IMR-90 (cell line): ENCODE data around the gene RBM15B. TPM values are rescaled to one million over a fixed set of nuclear protein-coding genes. Genes with fewer than 3 reads are reported as not detected.
A peak's percentile ranks its signal among the peaks of the same experiment; 100 is the strongest.

ENCODE experiments used
- ATAC-seq: fragments of 200-7000 bp; cut with Tn5 transposase; 2 replicates; pipeline ENCODE4 v1.9.1; 2020; ENCODE audit warnings: low read depth, mild to moderate bottlenecking, moderate library complexity
- BruUV-seq: library from RNA; stranded (reverse); fragments of 400-500 nt; replicated peaks from 2 replicates; lab custom pipeline; 2021; lab: Mats Ljungman, UMichigan
- CTCF ChIA-PET: fragments of 300-600 bp; formaldehyde crosslinking; extraction: SDS; loops from one replicate; lab custom pipeline; 2021; ENCODE audit warnings: antibody characterized with exemption; lab: Yijun Ruan, JAX
- POLR2A ChIA-PET: fragments of 300-600 bp; sonication (Branson Sonifier 250); formaldehyde crosslinking; loops from one replicate; lab custom pipeline; 2022; ENCODE audit warnings: antibody characterized with exemption; ENCODE audit not compliant: unreplicated experiment; lab: Charles Lee
- DNase-seq: peaks from one replicate; pipeline ENCODE4 v3.0.0; 2013
- H2AFZ ChIP-seq: replicated peaks from 2 replicates; pipeline ENCODE3; 2013; ENCODE audit warnings: low read length, mild to moderate bottlenecking; ENCODE audit not compliant: poor library complexity
- H2AK5ac ChIP-seq: 2 replicates; pipeline ENCODE4 v1.6.1; 2013; ENCODE audit warnings: low read depth, low read length, inconsistent platforms
- H2AK9ac ChIP-seq: replicated peaks from 2 replicates; pipeline ENCODE3; 2013; ENCODE audit warnings: mild to moderate bottlenecking, low read depth, low read length, moderate library complexity; ENCODE audit not compliant: poor library complexity
- H2BK120ac ChIP-seq: 2 replicates; pipeline ENCODE4 v1.6.1; 2013; ENCODE audit warnings: low read depth, low read length, inconsistent platforms
- H2BK15ac ChIP-seq: 3 replicates; pipeline ENCODE4 v1.6.1; 2013; ENCODE audit warnings: low read depth, low read length, inconsistent platforms
- H2BK20ac ChIP-seq: 2 replicates; pipeline ENCODE4 v1.6.1; 2013; ENCODE audit warnings: low read depth, mild to moderate bottlenecking, inconsistent platforms, low read length, moderate library complexity
- H2BK5ac ChIP-seq: 2 replicates; pipeline ENCODE4 v1.6.1; 2013; ENCODE audit warnings: mild to moderate bottlenecking, low read depth, low read length, inconsistent platforms; ENCODE audit not compliant: poor library complexity, severe bottlenecking
- H3K14ac ChIP-seq: replicated peaks from 2 replicates; pipeline ENCODE4 v1.6.1; 2013; ENCODE audit warnings: low read depth, low read length, inconsistent platforms
- H3K18ac ChIP-seq: 2 replicates; pipeline ENCODE4 v1.6.1; 2013; ENCODE audit warnings: low read depth, low read length, control low read depth
- H3K23ac ChIP-seq: 2 replicates; pipeline ENCODE4 v1.6.1; 2013; ENCODE audit warnings: low read depth, low read length, inconsistent platforms
- H3K27ac ChIP-seq: 2 replicates; pipeline ENCODE4 v1.5.1; 2013; ENCODE audit warnings: mild to moderate bottlenecking, control low read depth, low read length; ENCODE audit not compliant: insufficient read depth
- H3K27me3 ChIP-seq: 2 replicates; pipeline ENCODE4 v1.6.1; 2013; ENCODE audit warnings: low read length; ENCODE audit not compliant: control insufficient read depth, insufficient read depth
- H3K36me3 ChIP-seq: 2 replicates; pipeline ENCODE4 v1.6.1; 2013; ENCODE audit warnings: low read length, mixed read lengths; ENCODE audit not compliant: control insufficient read depth, insufficient read depth
- H3K4ac ChIP-seq: 2 replicates; pipeline ENCODE4 v1.6.1; 2013; ENCODE audit warnings: low read depth, low read length, inconsistent platforms
- H3K4me1 ChIP-seq: 2 replicates; pipeline ENCODE4 v1.6.1; 2013; ENCODE audit warnings: low read length, mixed read lengths; ENCODE audit not compliant: control insufficient read depth, insufficient read depth
- H3K4me2 ChIP-seq: 2 replicates; pipeline ENCODE4 v1.6.1; 2013; ENCODE audit warnings: low read depth, mild to moderate bottlenecking, control low read depth, low read length, moderate library complexity
- H3K4me3 ChIP-seq: 2 replicates; pipeline ENCODE4 v1.5.1; 2013; ENCODE audit warnings: low read depth, mild to moderate bottlenecking, control low read depth, low read length, moderate library complexity; ENCODE audit not compliant: insufficient read depth
- H3K56ac ChIP-seq: 2 replicates; pipeline ENCODE4 v1.6.1; 2013; ENCODE audit warnings: low read length, inconsistent platforms; ENCODE audit not compliant: insufficient read depth; ENCODE audit errors: extremely low read depth
- H3K79me1 ChIP-seq, 2 experiments: 2 replicates each; pipeline ENCODE4 v1.6.1; 2013; ENCODE audit warnings: low read length in 2 of 2, inconsistent platforms in 1 of 2, low read depth in 1 of 2
- H3K9ac ChIP-seq: 2 replicates; pipeline ENCODE4 v1.6.1; 2013; ENCODE audit warnings: low read depth, low read length, control low read depth
- H3K9me1 ChIP-seq: 2 replicates; pipeline ENCODE4 v1.6.1; 2013; ENCODE audit warnings: low read length, inconsistent platforms; ENCODE audit not compliant: insufficient read depth
- H3K9me3 ChIP-seq: 2 replicates; pipeline ENCODE4 v1.6.1; 2013; ENCODE audit warnings: low read length; ENCODE audit not compliant: control insufficient read depth, insufficient read depth
- H4K20me1 ChIP-seq: 2 replicates; pipeline ENCODE4 v1.6.1; 2013; ENCODE audit warnings: low read length, inconsistent platforms; ENCODE audit not compliant: insufficient read depth
- H4K5ac ChIP-seq: 2 replicates; pipeline ENCODE4 v1.6.1; 2013; ENCODE audit warnings: mild to moderate bottlenecking, low read depth, low read length, control low read depth
- H4K8ac ChIP-seq, 2 experiments: 2 replicates each; pipeline ENCODE4 v1.6.1; 2013; ENCODE audit warnings: low read depth in 2 of 2, low read length in 2 of 2, control low read depth in 1 of 2, inconsistent platforms in 1 of 2
- H4K91ac ChIP-seq: 2 replicates; pipeline ENCODE4 v1.6.1; 2013; ENCODE audit warnings: low read depth, low read length, inconsistent platforms; ENCODE audit not compliant: insufficient read depth
- MAFK ChIP-seq: IDR thresholded peaks from 2 replicates; pipeline ENCODE4 v1.6.1; 2012; ENCODE audit warnings: low read depth, low read length, improper control_type of control experiment
- POLR2A ChIP-seq: IDR thresholded peaks from 2 replicates; pipeline ENCODE4 v1.6.1; 2012; ENCODE audit warnings: mild to moderate bottlenecking, low read depth, low read length
- WGBS, 2 experiments: methylation state at CpG; one replicate each; pipeline versions ENCODE4 v1.1.5 to v1.1.7; 2013; ENCODE audit warnings: missing lambda C conversion rate in 2 of 2; ENCODE audit not compliant: insufficient read length in 1 of 2; ENCODE audit errors: extremely low coverage in 2 of 2; 5-methylcytosine and 5-hydroxymethylcytosine counted together
- dilution Hi-C: fragments of 300-500 bp; cut with HindIII; formaldehyde crosslinking; loops from one replicate; pipeline ENCODE4 v1.14.3; 2018; ENCODE audit warnings: low sequenced_read_pairs; ENCODE audit not compliant: unreplicated experiment
- in situ Hi-C: fragments of 300-500 bp; cut with MboI; formaldehyde crosslinking; loops from 3 replicates; pipeline ENCODE4 v1.14.3; 2019; ENCODE audit warnings: low sequenced_read_pairs, inconsistent platforms, mixed read lengths
- intact Hi-C: fragments of 100-400 bp; cut with micrococcal nuclease; formaldehyde crosslinking; loops from 2 replicates; pipeline ENCODE4 v1.10.0; 2022
- polyA plus RNA-seq, 3 experiments: library from polyadenylated mRNA; depleted of rRNA; stranded (reverse); fragments of >200 nt; gene quantifications; 2 replicates each; pipeline ENCODE4 v1.2.3, GENCODE V29; 2012; ENCODE audit warnings: low replicate concordance in 1 of 3
- total RNA-seq: library from RNA; depleted of rRNA; stranded (reverse); fragments of >200 nt; gene quantifications from 2 replicates; pipeline ENCODE4 v1.2.3, GENCODE V29; 2012

RBM15B gene
- total and polyA plus RNA-seq, 2 of the 4 experiments (the other 2 are of a cell fraction) = 16.2 to 17.4 TPM

DNA sequence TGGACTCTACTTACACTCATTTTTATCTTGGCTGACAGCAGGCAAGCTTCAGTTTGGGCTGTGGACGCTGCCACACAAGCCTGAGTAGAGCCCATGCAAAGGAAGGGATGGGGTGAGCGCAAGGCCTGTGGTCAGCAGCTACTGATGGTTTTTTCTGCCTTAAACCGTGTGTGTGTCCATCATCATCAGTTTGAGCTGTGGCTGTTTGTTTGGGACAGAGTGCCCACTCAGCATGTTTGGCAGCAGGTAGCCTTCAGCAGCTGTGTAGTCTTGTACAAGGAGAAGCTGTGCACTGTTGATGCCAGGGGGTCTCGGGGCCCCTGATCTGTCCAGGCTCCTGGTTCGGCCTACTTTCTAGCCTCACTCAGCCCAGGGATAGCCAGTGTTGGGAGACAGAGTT is 3.5 kb downstream of the RBM15B start:
- Histone ChIP-seq H2BK120ac (no peak overlapping the region), H3K9me3 (no peaks in the 10 kb centered on the region), H2BK20ac (no peak overlapping the region), H3K9ac (no peak overlapping the region), H3K27me3 (no peaks in the 10 kb centered on the region), H4K20me1 (peaks cover 59% of the 10 kb centered on the region), H3K56ac (no peak overlapping the region), H3K9me1 (peaks cover 19% of the 10 kb centered on the region), H2BK5ac (no peak overlapping the region), H3K79me1 (peaks cover 17 to 61% of the 10 kb centered on the region in 2 experiments; a peak in 3 of 4 replicates), H3K23ac (0 out of 2 replicates have a peak overlapping the region, but pooled peaks have one; percentile 8), H3K4me1 (peaks cover 29% of the 10 kb centered on the region), H4K5ac (no peak overlapping the region), H3K18ac (no peak overlapping the region), H2BK15ac (no peak overlapping the region), H2AK5ac (no peak overlapping the region), H3K4me2 (peak overlapping the region; percentile 9; the same call in 1 of the 2 replicates), H4K91ac (no peak overlapping the region), H2AK9ac (peak overlapping the region; percentile 55), H3K27ac (no peak overlapping the region), H2AFZ (no peak overlapping the region), H3K4me3 (no peak overlapping the region), H3K14ac (no peak overlapping the region), H3K4ac (no peak overlapping the region), H4K8ac (no peak overlapping the region), H3K36me3 (peaks cover 59% of the 10 kb centered on the region)
- ATAC-seq = no peak
- in situ Hi-C loops (loop anchor here (25.0 kb wide), 2 partner anchors 543 to 1057 kb away; partner anchors contain the start of genes PARP3, RASSF1, RRP9 and TUSC2), intact Hi-C loops (no loop called here), dilution Hi-C loops (no loop called here)
- no peak for TF ChIP-seq POLR2A
- TF ChIP-seq MAFK = peak; percentile 68
- POLR2A ChIA-PET = interaction anchor here (0.5 kb wide), 1 partner anchor 81 kb away, joined by 4 read pairs; no protein-coding TSS in a partner anchor
- no TSS peak for BruUV-seq
- no CpG with 5 or more reads among the region's 5 CpGs for WGBS, 2 experiments
- DNase-seq = no peak
- CTCF ChIA-PET = no interaction called here
